OCI-LY1 (cell line): ENCODE measurements around the gene PXT1.

Experiments
- H2AFZ ChIP-seq: fragments of 200-600 bp; sonication (generic), shearing (Covaris generic); 2 replicates; pipeline ENCODE4 v1.6.0; 2014; ENCODE audit warnings: antibody characterized with exemption, mild to moderate bottlenecking, low read length
- H3F3A ChIP-seq: fragments of 200-600 bp; sonication (generic), shearing (Covaris generic); 2 replicates; pipeline ENCODE4 v1.6.0; 2014; ENCODE audit warnings: mild to moderate bottlenecking, antibody characterized with exemption, low read length, moderate library complexity; ENCODE audit not compliant: insufficient read depth
- H3K27ac ChIP-seq: fragments of 200-600 bp; sonication (generic); 2 replicates; pipeline ENCODE4 v1.5.1; 2014; ENCODE audit warnings: low read length, mixed run types, mild to moderate bottlenecking, low read depth; ENCODE audit not compliant: poor library complexity, severe bottlenecking
- H3K27me3 ChIP-seq: fragments of 200-600 bp; sonication (generic); 2 replicates; pipeline ENCODE4 v1.6.0; 2014; ENCODE audit warnings: antibody characterized with exemption, mild to moderate bottlenecking, low read length, moderate library complexity; ENCODE audit not compliant: insufficient read depth
- H3K36me3 ChIP-seq: fragments of 200-600 bp; sonication (generic); 2 replicates; pipeline ENCODE4 v1.6.1; 2014; ENCODE audit warnings: mild to moderate bottlenecking, antibody characterized with exemption, low read length, moderate library complexity, mixed read lengths; ENCODE audit not compliant: insufficient read depth
- H3K4me1 ChIP-seq: fragments of 200-600 bp; sonication (generic); 2 replicates; pipeline ENCODE4 v1.5.1; 2014; ENCODE audit warnings: mild to moderate bottlenecking, low read length, moderate library complexity; ENCODE audit not compliant: insufficient read depth, severe bottlenecking
- H3K4me2 ChIP-seq: fragments of 200-600 bp; sonication (generic), shearing (Covaris generic); 2 replicates; pipeline ENCODE4 v1.6.1; 2014; ENCODE audit warnings: low read length
- H3K4me3 ChIP-seq: fragments of 200-600 bp; sonication (generic); 2 replicates; pipeline ENCODE4 v1.5.1; 2014; ENCODE audit warnings: low read length, low read depth, mild to moderate bottlenecking, mixed read lengths; ENCODE audit not compliant: poor library complexity, severe bottlenecking
- H3K79me2 ChIP-seq: fragments of 200-600 bp; shearing (Covaris generic); 2 replicates; pipeline ENCODE4 v1.6.1; 2016; ENCODE audit warnings: mixed run types, low read length, mixed read lengths; ENCODE audit not compliant: insufficient read depth
- H3K9ac ChIP-seq: fragments of 200-600 bp; sonication (generic), shearing (Covaris generic); 2 replicates; pipeline ENCODE4 v1.6.1; 2014; ENCODE audit warnings: mild to moderate bottlenecking, low read length, mixed read lengths
- H3K9me2 ChIP-seq: fragments of 200-600 bp; sonication (generic), shearing (Covaris generic); 2 replicates; pipeline ENCODE4 v1.6.1; 2014; ENCODE audit warnings: low read depth, mild to moderate bottlenecking, low read length, mixed read lengths
- H3K9me3 ChIP-seq: fragments of 200-600 bp; shearing (Covaris generic); 2 replicates; pipeline ENCODE4 v1.6.1; 2014; ENCODE audit warnings: low read length, mixed read lengths
- H4K20me1 ChIP-seq: fragments of 200-600 bp; sonication (generic), shearing (Covaris generic); 2 replicates; pipeline ENCODE4 v1.6.0; 2016; ENCODE audit warnings: mild to moderate bottlenecking, low read length; ENCODE audit not compliant: insufficient read depth
- CTCF ChIP-seq: fragments of 200-600 bp; sonication (generic), shearing (Covaris generic); IDR thresholded peaks from 2 replicates; pipeline ENCODE4 v1.5.1; 2017; ENCODE audit warnings: mild to moderate bottlenecking, antibody characterized with exemption, low read length, moderate library complexity, mixed read lengths
- EZH2 ChIP-seq: fragments of 200-600 bp; sonication (generic), shearing (Covaris generic); IDR thresholded peaks from 2 replicates; pipeline ENCODE4 v1.8.0; 2017; ENCODE audit warnings: borderline replicate concordance, mixed run types, mild to moderate bottlenecking, antibody characterized with exemption, low read length, moderate library complexity, mixed read lengths

Gene PXT1

GRCh38 chr6:36489426-36489825 is 46.8 kb upstream of the PXT1 start:
- H3K27ac ChIP-seq: no peak overlapping the region
- H3K4me2 ChIP-seq: no peak overlapping the region
- H3K36me3 ChIP-seq: peaks cover 63% of the 10 kb centered on the region
- no peaks in the 10 kb centered on the region for H3K27me3 ChIP-seq
- no peaks in the 10 kb centered on the region for H3K4me1 ChIP-seq
- H3K9ac ChIP-seq: no peak overlapping the region
- H3K79me2 ChIP-seq: no peaks in the 10 kb centered on the region
- no peak for TF ChIP-seq EZH2
- TF ChIP-seq CTCF: no peak
- H4K20me1 ChIP-seq: no peaks in the 10 kb centered on the region
- H3K9me2 ChIP-seq: no peaks in the 10 kb centered on the region
- no peaks in the 10 kb centered on the region for H3F3A ChIP-seq
- no peaks in the 10 kb centered on the region for H3K9me3 ChIP-seq
- no peak overlapping the region for H2AFZ ChIP-seq
- H3K4me3 ChIP-seq: no peak overlapping the region

- TF ChIP-seq EZH2: no peak
- no peak for TF ChIP-seq CTCF
- no peaks in the 10 kb centered on the region for H3F3A ChIP-seq
- no peaks in the 10 kb centered on the region for H3K79me2 ChIP-seq
- H3K4me1 ChIP-seq: no peaks in the 10 kb centered on the region
- no peaks in the 10 kb centered on the region for H3K9me3 ChIP-seq
- no peak overlapping the region for H3K27ac ChIP-seq
- H3K9ac ChIP-seq: no peak overlapping the region
- H3K4me3 ChIP-seq: no peak overlapping the region
- H4K20me1 ChIP-seq: no peaks in the 10 kb centered on the region
- no peaks in the 10 kb centered on the region for H3K9me2 ChIP-seq
- no peaks in the 10 kb centered on the region for H3K27me3 ChIP-seq
- H3K4me2 ChIP-seq: no peak overlapping the region
- no peak overlapping the region for H2AFZ ChIP-seq
- peaks cover 59% of the 10 kb centered on the region for H3K36me3 ChIP-seq
Measured at GRCh38 chr6:36488221-36488620, 45.6 kb upstream of the PXT1 start.

GRCh38 chr6:36487698-36488097 is 45.0 kb upstream of the PXT1 start:
- no peak overlapping the region for H3K27ac ChIP-seq
- H3F3A ChIP-seq: no peaks in the 10 kb centered on the region
- H3K9me2 ChIP-seq: no peaks in the 10 kb centered on the region
- TF ChIP-seq CTCF (no peak), EZH2 (no peak)
- no peak overlapping the region for H3K4me2 ChIP-seq
- H3K36me3 ChIP-seq: peaks cover 59% of the 10 kb centered on the region
- H3K4me3 ChIP-seq: no peak overlapping the region
- no peaks in the 10 kb centered on the region for H3K9me3 ChIP-seq
- no peaks in the 10 kb centered on the region for H4K20me1 ChIP-seq
- H3K79me2 ChIP-seq: no peaks in the 10 kb centered on the region
- H3K27me3 ChIP-seq: no peaks in the 10 kb centered on the region
- H2AFZ ChIP-seq: no peak overlapping the region
- H3K4me1 ChIP-seq: no peaks in the 10 kb centered on the region
- H3K9ac ChIP-seq: no peak overlapping the region
